PC-3 (cell line): Measurements from ENCODE around the gene SDR42E1. TPM values are rescaled to one million over a fixed set of nuclear protein-coding genes. Genes with fewer than 3 reads are reported as not detected.

Experiments used
- ATAC-seq: fragments of 200-7000 bp; cut with Tn5 transposase; 2 replicates; pipeline ENCODE4 v1.9.1; 2020; ENCODE audit warnings: mild to moderate bottlenecking, moderate library complexity
- BruUV-seq: library from RNA; stranded (reverse); fragments of 400-500 nt; replicated peaks from 2 replicates; lab custom pipeline; 2021; lab: Mats Ljungman, UMichigan
- CTCF ChIA-PET: fragments of 300-600 bp; sonication (Branson Sonifier 250); formaldehyde crosslinking; loops from one replicate; lab custom pipeline; 2022; ENCODE audit warnings: antibody characterized with exemption; lab: Charles Lee
- POLR2A ChIA-PET: fragments of 300-600 bp; sonication (Branson Sonifier 250); formaldehyde crosslinking; loops from one replicate; lab custom pipeline; 2022; ENCODE audit warnings: antibody characterized with exemption; ENCODE audit not compliant: unreplicated experiment; lab: Charles Lee
- DNase-seq: peaks from one replicate; pipeline ENCODE4 v3.0.0-alpha.2; 2015
- H2AFZ ChIP-seq: fragments of 300-600 bp; sonication (generic); 2 replicates; pipeline ENCODE4 v1.6.0; 2016; ENCODE audit warnings: antibody characterized with exemption, low read length
- H3F3A ChIP-seq: fragments of 300-600 bp; sonication (generic); one replicate; pipeline ENCODE4 v1.6.0; 2017; ENCODE audit warnings: antibody characterized with exemption, low read length, control low read depth, mild to moderate bottlenecking; ENCODE audit not compliant: unreplicated experiment
- H3K27ac ChIP-seq: fragments of 300-600 bp; sonication (generic); 2 replicates; pipeline ENCODE4 v1.5.1; 2016; ENCODE audit warnings: mild to moderate bottlenecking, low read length
- H3K27me3 ChIP-seq: fragments of 300-600 bp; sonication (generic); 2 replicates; pipeline ENCODE4 v1.6.1; 2016; ENCODE audit warnings: low read length, mixed read lengths
- H3K36me3 ChIP-seq: fragments of 300-600 bp; sonication (generic); 2 replicates; pipeline ENCODE4 v1.6.1; 2016; ENCODE audit warnings: low read depth, mixed run types, low read length, mixed read lengths
- H3K4me1 ChIP-seq: fragments of 300-600 bp; sonication (generic); 2 replicates; pipeline ENCODE4 v1.5.1; 2016; ENCODE audit warnings: low read length; ENCODE audit not compliant: insufficient read depth
- H3K4me2 ChIP-seq: fragments of 300-600 bp; sonication (generic); 2 replicates; pipeline ENCODE4 v1.6.0; 2016; ENCODE audit warnings: low read length
- H3K4me3 ChIP-seq: fragments of 300-600 bp; sonication (generic); 2 replicates; pipeline ENCODE4 v1.5.1; 2016; ENCODE audit warnings: mild to moderate bottlenecking, low read length, mixed read lengths
- H3K79me2 ChIP-seq: fragments of 300-600 bp; sonication (generic); 2 replicates; pipeline ENCODE4 v1.6.1; 2017; ENCODE audit warnings: low read length, mixed read lengths
- H3K9ac ChIP-seq: fragments of 300-600 bp; sonication (generic); 2 replicates; pipeline ENCODE4 v1.6.0; 2016; ENCODE audit warnings: mild to moderate bottlenecking, low read length
- H3K9me2 ChIP-seq: fragments of 300-600 bp; sonication (generic); replicated peaks from 2 replicates; pipeline ENCODE4 v1.6.1; 2016; ENCODE audit warnings: mixed run types, low read length, mixed read lengths
- H3K9me3 ChIP-seq: fragments of 300-600 bp; sonication (generic); 2 replicates; pipeline ENCODE4 v1.6.1; 2016; ENCODE audit warnings: low read length, mixed read lengths
- H4K20me1 ChIP-seq: fragments of 300-600 bp; sonication (generic); 2 replicates; pipeline ENCODE4 v1.6.1; 2016; ENCODE audit warnings: low read length, mixed read lengths
- EZH2 ChIP-seq: fragments of 300-600 bp; sonication (generic); IDR thresholded peaks from one replicate; pipeline ENCODE4 v1.6.1; 2017; ENCODE audit warnings: antibody characterized with exemption, mild to moderate bottlenecking, low read length; ENCODE audit not compliant: unreplicated experiment
- EZH2phosphoT487 ChIP-seq: fragments of 300-600 bp; sonication (generic); IDR thresholded peaks from 2 replicates; pipeline ENCODE4 v1.6.1; 2018; ENCODE audit warnings: mild to moderate bottlenecking, antibody characterized with exemption, low read length, borderline replicate concordance
- intact Hi-C: fragments of 100-400 bp; cut with micrococcal nuclease; formaldehyde crosslinking; loops from 2 replicates; pipeline ENCODE4 v1.9.0; 2023
- total RNA-seq: library from RNA; depleted of rRNA; stranded (reverse); fragments of >200 nt; gene quantifications from 2 replicates; pipeline ENCODE4 v1.2.3, GENCODE V29; 2014
- TF ChIP-seq, protein P1 (sequence below): fragments of 300-600 bp; sonication (generic); conservative IDR thresholded peaks from 2 replicates; pipeline ENCODE4 v1.5.1; 2017; ENCODE audit warnings: antibody characterized with exemption, low read depth, mild to moderate bottlenecking, low read length

SDR42E1 gene
- total RNA-seq, 1 experiment from 2014 or later = not detected

DNA sequence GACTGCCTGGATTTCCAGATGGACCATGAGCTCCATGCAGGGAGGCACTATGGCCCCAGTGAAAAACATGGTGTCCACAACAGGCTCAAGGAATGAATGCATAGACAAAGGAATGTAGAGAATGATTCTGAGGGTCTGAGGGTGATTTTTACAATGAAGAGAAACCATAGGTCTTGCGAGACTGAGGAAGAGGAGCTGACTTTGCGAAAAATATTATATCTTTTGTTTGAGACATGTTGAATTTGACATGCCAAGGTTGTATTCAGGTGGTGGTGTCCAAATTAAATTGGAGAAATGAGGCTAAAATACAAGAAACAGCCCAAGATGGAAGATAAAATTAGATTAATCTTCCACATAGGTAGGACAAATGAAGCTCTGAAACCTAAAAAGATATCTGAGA is 36.5 kb upstream of the SDR42E1 start:
- H3K27ac ChIP-seq = no peak overlapping the region
- no peaks in the 10 kb centered on the region for H3K36me3 ChIP-seq
- no peaks in the 10 kb centered on the region for H3F3A ChIP-seq
- no peak for TF ChIP-seq EZH2
- no peak for TF ChIP-seq EZH2phosphoT487
- TF ChIP-seq, protein P1, sequence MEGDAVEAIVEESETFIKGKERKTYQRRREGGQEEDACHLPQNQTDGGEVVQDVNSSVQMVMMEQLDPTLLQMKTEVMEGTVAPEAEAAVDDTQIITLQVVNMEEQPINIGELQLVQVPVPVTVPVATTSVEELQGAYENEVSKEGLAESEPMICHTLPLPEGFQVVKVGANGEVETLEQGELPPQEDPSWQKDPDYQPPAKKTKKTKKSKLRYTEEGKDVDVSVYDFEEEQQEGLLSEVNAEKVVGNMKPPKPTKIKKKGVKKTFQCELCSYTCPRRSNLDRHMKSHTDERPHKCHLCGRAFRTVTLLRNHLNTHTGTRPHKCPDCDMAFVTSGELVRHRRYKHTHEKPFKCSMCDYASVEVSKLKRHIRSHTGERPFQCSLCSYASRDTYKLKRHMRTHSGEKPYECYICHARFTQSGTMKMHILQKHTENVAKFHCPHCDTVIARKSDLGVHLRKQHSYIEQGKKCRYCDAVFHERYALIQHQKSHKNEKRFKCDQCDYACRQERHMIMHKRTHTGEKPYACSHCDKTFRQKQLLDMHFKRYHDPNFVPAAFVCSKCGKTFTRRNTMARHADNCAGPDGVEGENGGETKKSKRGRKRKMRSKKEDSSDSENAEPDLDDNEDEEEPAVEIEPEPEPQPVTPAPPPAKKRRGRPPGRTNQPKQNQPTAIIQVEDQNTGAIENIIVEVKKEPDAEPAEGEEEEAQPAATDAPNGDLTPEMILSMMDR = no peak
- no peak overlapping the region for H2AFZ ChIP-seq
- no peak overlapping the region for H3K4me3 ChIP-seq
- BruUV-seq = no TSS peak
- H3K4me2 ChIP-seq = no peak overlapping the region
- CTCF ChIA-PET = no interaction called here
- ATAC-seq (no peak), DNase-seq (no peak)
- no peak overlapping the region for H3K9ac ChIP-seq
- no peaks in the 10 kb centered on the region for H3K9me2 ChIP-seq
- no peaks in the 10 kb centered on the region for H3K27me3 ChIP-seq
- no peaks in the 10 kb centered on the region for H3K9me3 ChIP-seq
- POLR2A ChIA-PET = no interaction called here
- H3K4me1 ChIP-seq = no peaks in the 10 kb centered on the region
- no peaks in the 10 kb centered on the region for H3K79me2 ChIP-seq
- intact Hi-C loops = no loop called here
- H4K20me1 ChIP-seq = no peaks in the 10 kb centered on the region

DNA sequence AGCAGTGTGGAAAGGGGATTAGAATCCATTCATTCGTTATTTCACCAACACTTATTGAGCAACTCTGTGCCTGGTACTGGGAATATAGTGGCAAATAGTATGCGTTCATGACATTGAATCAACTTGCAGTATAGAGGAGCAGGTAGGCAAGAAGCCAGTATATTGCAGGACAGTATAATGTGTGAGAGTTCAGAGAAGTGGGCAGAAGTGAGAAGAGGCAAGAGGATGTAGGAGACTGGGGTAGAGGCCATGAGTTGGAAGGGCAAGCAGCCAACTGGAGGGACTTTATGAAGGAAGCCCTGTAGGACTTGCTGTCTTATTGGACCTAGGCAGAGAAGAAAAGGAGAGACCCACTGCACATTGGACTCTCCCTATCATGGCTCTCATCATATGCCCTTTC is 36.1 kb upstream of the SDR42E1 start:
- DNase-seq (no peak), ATAC-seq (no peak)
- no peaks in the 10 kb centered on the region for H3F3A ChIP-seq
- H3K27ac ChIP-seq = no peak overlapping the region
- ChIA-PET CTCF (no interaction called here), POLR2A (no interaction called here)
- H3K9ac ChIP-seq = no peak overlapping the region
- H2AFZ ChIP-seq = no peak overlapping the region
- no peaks in the 10 kb centered on the region for H3K36me3 ChIP-seq
- no peak overlapping the region for H3K4me3 ChIP-seq
- H3K9me3 ChIP-seq = no peaks in the 10 kb centered on the region
- intact Hi-C loops = no loop called here
- H3K9me2 ChIP-seq = no peaks in the 10 kb centered on the region
- H3K79me2 ChIP-seq = no peaks in the 10 kb centered on the region
- H4K20me1 ChIP-seq = no peaks in the 10 kb centered on the region
- H3K27me3 ChIP-seq = no peaks in the 10 kb centered on the region
- BruUV-seq = no TSS peak
- TF ChIP-seq EZH2 (no peak), EZH2phosphoT487 (no peak)
- TF ChIP-seq, protein P1 = no peak
- H3K4me1 ChIP-seq = no peaks in the 10 kb centered on the region
- no peak overlapping the region for H3K4me2 ChIP-seq

DNA sequence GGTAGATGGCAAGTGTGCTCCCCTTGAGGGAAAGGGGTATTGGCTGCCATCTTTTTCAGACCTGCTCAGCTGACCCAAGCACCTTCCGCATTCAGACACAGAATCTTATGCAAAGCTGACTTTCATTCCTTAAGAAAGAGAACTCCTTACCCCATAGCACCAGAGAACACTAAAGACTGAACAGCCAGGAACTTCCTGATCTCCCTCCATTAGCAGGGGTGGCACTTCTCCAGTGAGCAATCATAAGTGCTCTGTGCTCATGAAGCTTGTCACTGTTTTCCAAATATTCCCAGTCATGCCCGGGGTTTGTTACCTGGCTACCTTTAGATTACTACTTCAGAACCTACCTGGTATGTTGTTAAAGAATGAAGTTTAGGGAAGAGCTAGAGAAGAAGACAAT is 35.7 kb upstream of the SDR42E1 start:
- no TSS peak for BruUV-seq
- Histone ChIP-seq H3K27ac (no peak overlapping the region), H3K4me3 (no peak overlapping the region), H3K4me1 (no peaks in the 10 kb centered on the region), H3K9me3 (no peaks in the 10 kb centered on the region), H3K27me3 (no peaks in the 10 kb centered on the region), H3K9me2 (no peaks in the 10 kb centered on the region), H3K36me3 (no peaks in the 10 kb centered on the region), H3K9ac (no peak overlapping the region), H3K79me2 (no peaks in the 10 kb centered on the region), H3K4me2 (no peak overlapping the region), H4K20me1 (no peaks in the 10 kb centered on the region), H3F3A (no peaks in the 10 kb centered on the region), H2AFZ (no peak overlapping the region)
- ATAC-seq (no peak), DNase-seq (no peak)
- intact Hi-C loops = no loop called here
- POLR2A ChIA-PET = no interaction called here
- CTCF ChIA-PET = no interaction called here
- TF ChIP-seq EZH2 = no peak
- TF ChIP-seq, protein P1 = no peak
- TF ChIP-seq EZH2phosphoT487 = no peak
